IMR-90 (cell line): ENCODE measurements around the gene SLC6A9. TPM values are rescaled to one million over a fixed set of nuclear protein-coding genes. Genes with fewer than 3 reads are reported as not detected.

Source experiments
- ATAC-seq: fragments of 200-7000 bp; cut with Tn5 transposase; 2 replicates; pipeline ENCODE4 v1.9.1; 2020; ENCODE audit warnings: low read depth, mild to moderate bottlenecking, moderate library complexity
- BruUV-seq: library from RNA; stranded (reverse); fragments of 400-500 nt; replicated peaks from 2 replicates; lab custom pipeline; 2021; lab: Mats Ljungman, UMichigan
- CTCF ChIA-PET: fragments of 300-600 bp; formaldehyde crosslinking; extraction: SDS; loops from one replicate; lab custom pipeline; 2021; ENCODE audit warnings: antibody characterized with exemption; lab: Yijun Ruan, JAX
- POLR2A ChIA-PET: fragments of 300-600 bp; sonication (Branson Sonifier 250); formaldehyde crosslinking; loops from one replicate; lab custom pipeline; 2022; ENCODE audit warnings: antibody characterized with exemption; ENCODE audit not compliant: unreplicated experiment; lab: Charles Lee
- DNase-seq: peaks from one replicate; pipeline ENCODE4 v3.0.0; 2013
- H2AFZ ChIP-seq: replicated peaks from 2 replicates; pipeline ENCODE3; 2013; ENCODE audit warnings: low read length, mild to moderate bottlenecking; ENCODE audit not compliant: poor library complexity
- H2AK5ac ChIP-seq: 2 replicates; pipeline ENCODE4 v1.6.1; 2013; ENCODE audit warnings: low read depth, low read length, inconsistent platforms
- H2AK9ac ChIP-seq: replicated peaks from 2 replicates; pipeline ENCODE3; 2013; ENCODE audit warnings: mild to moderate bottlenecking, low read depth, low read length, moderate library complexity; ENCODE audit not compliant: poor library complexity
- H2BK120ac ChIP-seq: 2 replicates; pipeline ENCODE4 v1.6.1; 2013; ENCODE audit warnings: low read depth, low read length, inconsistent platforms
- H2BK15ac ChIP-seq: 3 replicates; pipeline ENCODE4 v1.6.1; 2013; ENCODE audit warnings: low read depth, low read length, inconsistent platforms
- H2BK20ac ChIP-seq: 2 replicates; pipeline ENCODE4 v1.6.1; 2013; ENCODE audit warnings: low read depth, mild to moderate bottlenecking, inconsistent platforms, low read length, moderate library complexity
- H2BK5ac ChIP-seq: 2 replicates; pipeline ENCODE4 v1.6.1; 2013; ENCODE audit warnings: mild to moderate bottlenecking, low read depth, low read length, inconsistent platforms; ENCODE audit not compliant: poor library complexity, severe bottlenecking
- H3K14ac ChIP-seq: replicated peaks from 2 replicates; pipeline ENCODE4 v1.6.1; 2013; ENCODE audit warnings: low read depth, low read length, inconsistent platforms
- H3K18ac ChIP-seq: 2 replicates; pipeline ENCODE4 v1.6.1; 2013; ENCODE audit warnings: low read depth, low read length, control low read depth
- H3K23ac ChIP-seq: 2 replicates; pipeline ENCODE4 v1.6.1; 2013; ENCODE audit warnings: low read depth, low read length, inconsistent platforms
- H3K27ac ChIP-seq: 2 replicates; pipeline ENCODE4 v1.5.1; 2013; ENCODE audit warnings: mild to moderate bottlenecking, control low read depth, low read length; ENCODE audit not compliant: insufficient read depth
- H3K27me3 ChIP-seq: 2 replicates; pipeline ENCODE4 v1.6.1; 2013; ENCODE audit warnings: low read length; ENCODE audit not compliant: control insufficient read depth, insufficient read depth
- H3K36me3 ChIP-seq: 2 replicates; pipeline ENCODE4 v1.6.1; 2013; ENCODE audit warnings: low read length, mixed read lengths; ENCODE audit not compliant: control insufficient read depth, insufficient read depth
- H3K4ac ChIP-seq: 2 replicates; pipeline ENCODE4 v1.6.1; 2013; ENCODE audit warnings: low read depth, low read length, inconsistent platforms
- H3K4me1 ChIP-seq: 2 replicates; pipeline ENCODE4 v1.6.1; 2013; ENCODE audit warnings: low read length, mixed read lengths; ENCODE audit not compliant: control insufficient read depth, insufficient read depth
- H3K4me2 ChIP-seq: 2 replicates; pipeline ENCODE4 v1.6.1; 2013; ENCODE audit warnings: low read depth, mild to moderate bottlenecking, control low read depth, low read length, moderate library complexity
- H3K4me3 ChIP-seq: 2 replicates; pipeline ENCODE4 v1.5.1; 2013; ENCODE audit warnings: low read depth, mild to moderate bottlenecking, control low read depth, low read length, moderate library complexity; ENCODE audit not compliant: insufficient read depth
- H3K56ac ChIP-seq: 2 replicates; pipeline ENCODE4 v1.6.1; 2013; ENCODE audit warnings: low read length, inconsistent platforms; ENCODE audit not compliant: insufficient read depth; ENCODE audit errors: extremely low read depth
- H3K79me1 ChIP-seq, 2 experiments: 2 replicates each; pipeline ENCODE4 v1.6.1; 2013; ENCODE audit warnings: low read length in 2 of 2, inconsistent platforms in 1 of 2, low read depth in 1 of 2
- H3K9ac ChIP-seq: 2 replicates; pipeline ENCODE4 v1.6.1; 2013; ENCODE audit warnings: low read depth, low read length, control low read depth
- H3K9me1 ChIP-seq: 2 replicates; pipeline ENCODE4 v1.6.1; 2013; ENCODE audit warnings: low read length, inconsistent platforms; ENCODE audit not compliant: insufficient read depth
- H3K9me3 ChIP-seq: 2 replicates; pipeline ENCODE4 v1.6.1; 2013; ENCODE audit warnings: low read length; ENCODE audit not compliant: control insufficient read depth, insufficient read depth
- H4K20me1 ChIP-seq: 2 replicates; pipeline ENCODE4 v1.6.1; 2013; ENCODE audit warnings: low read length, inconsistent platforms; ENCODE audit not compliant: insufficient read depth
- H4K5ac ChIP-seq: 2 replicates; pipeline ENCODE4 v1.6.1; 2013; ENCODE audit warnings: mild to moderate bottlenecking, low read depth, low read length, control low read depth
- H4K8ac ChIP-seq, 2 experiments: 2 replicates each; pipeline ENCODE4 v1.6.1; 2013; ENCODE audit warnings: low read depth in 2 of 2, low read length in 2 of 2, control low read depth in 1 of 2, inconsistent platforms in 1 of 2
- H4K91ac ChIP-seq: 2 replicates; pipeline ENCODE4 v1.6.1; 2013; ENCODE audit warnings: low read depth, low read length, inconsistent platforms; ENCODE audit not compliant: insufficient read depth
- BHLHE40 ChIP-seq: fragments of 150-350 bp; IDR thresholded peaks from 2 replicates; pipeline ENCODE4 v1.6.1; 2016; ENCODE audit warnings: mild to moderate bottlenecking, low read depth, low read length
- CHD1 ChIP-seq: IDR thresholded peaks from 2 replicates; pipeline ENCODE4 v1.6.1; 2012; ENCODE audit warnings: low read depth, low read length, improper control_type of control experiment
- MAFK ChIP-seq: IDR thresholded peaks from 2 replicates; pipeline ENCODE4 v1.6.1; 2012; ENCODE audit warnings: low read depth, low read length, improper control_type of control experiment
- MAZ ChIP-seq: IDR thresholded peaks from 2 replicates; pipeline ENCODE4 v1.6.1; 2012; ENCODE audit warnings: low read depth, mild to moderate bottlenecking, low read length, improper control_type of control experiment, moderate library complexity, borderline replicate concordance
- MXI1 ChIP-seq: IDR thresholded peaks from 2 replicates; pipeline ENCODE4 v1.6.1; 2012; ENCODE audit warnings: low read depth, mild to moderate bottlenecking, low read length, moderate library complexity, borderline replicate concordance
- NFE2L2 ChIP-seq: fragments of 150-350 bp; IDR thresholded peaks from 2 replicates; pipeline ENCODE4 v1.6.1; 2016; ENCODE audit warnings: low read depth, mild to moderate bottlenecking, low read length
- POLR2A ChIP-seq: IDR thresholded peaks from 2 replicates; pipeline ENCODE4 v1.6.1; 2012; ENCODE audit warnings: mild to moderate bottlenecking, low read depth, low read length
- RAD21 ChIP-seq: IDR thresholded peaks from 2 replicates; pipeline ENCODE4 v1.6.1; 2012; ENCODE audit warnings: low read length, improper control_type of control experiment
- RCOR1 ChIP-seq: IDR thresholded peaks from 2 replicates; pipeline ENCODE4 v1.6.1; 2012; ENCODE audit warnings: mild to moderate bottlenecking, low read length, improper control_type of control experiment; ENCODE audit not compliant: insufficient replicate concordance
- RFX5 ChIP-seq: IDR thresholded peaks from 2 replicates; pipeline ENCODE4 v1.8.0; 2012; ENCODE audit warnings: low read depth, mild to moderate bottlenecking, low read length, moderate library complexity
- SMC3 ChIP-seq: fragments of 150-350 bp; IDR thresholded peaks from 2 replicates; pipeline ENCODE4 v1.6.1; 2016; ENCODE audit warnings: low read depth, mild to moderate bottlenecking, antibody characterized with exemption, low read length, moderate library complexity
- WGBS, 2 experiments: methylation state at CpG; one replicate each; pipeline versions ENCODE4 v1.1.5 to v1.1.7; 2013; ENCODE audit warnings: missing lambda C conversion rate in 2 of 2; ENCODE audit not compliant: insufficient read length in 1 of 2; ENCODE audit errors: extremely low coverage in 2 of 2; 5-methylcytosine and 5-hydroxymethylcytosine counted together
- dilution Hi-C: fragments of 300-500 bp; cut with HindIII; formaldehyde crosslinking; loops from one replicate; pipeline ENCODE4 v1.14.3; 2018; ENCODE audit warnings: low sequenced_read_pairs; ENCODE audit not compliant: unreplicated experiment
- in situ Hi-C: fragments of 300-500 bp; cut with MboI; formaldehyde crosslinking; loops from 3 replicates; pipeline ENCODE4 v1.14.3; 2019; ENCODE audit warnings: low sequenced_read_pairs, inconsistent platforms, mixed read lengths
- intact Hi-C: fragments of 100-400 bp; cut with micrococcal nuclease; formaldehyde crosslinking; loops from 2 replicates; pipeline ENCODE4 v1.10.0; 2022
- polyA plus RNA-seq, 3 experiments: library from polyadenylated mRNA; depleted of rRNA; stranded (reverse); fragments of >200 nt; gene quantifications; 2 replicates each; pipeline ENCODE4 v1.2.3, GENCODE V29; 2012; ENCODE audit warnings: low replicate concordance in 1 of 3
- total RNA-seq: library from RNA; depleted of rRNA; stranded (reverse); fragments of >200 nt; gene quantifications from 2 replicates; pipeline ENCODE4 v1.2.3, GENCODE V29; 2012
- TF ChIP-seq, protein P1 (sequence below): fragments of 150-350 bp; IDR thresholded peaks from 2 replicates; pipeline ENCODE4 v1.6.1; 2017; ENCODE audit warnings: mild to moderate bottlenecking, antibody characterized with exemption, low read length, low read depth
- TF ChIP-seq, protein P2 (sequence below): conservative IDR thresholded peaks from 2 replicates; pipeline ENCODE4 v1.5.1; 2012; ENCODE audit warnings: mild to moderate bottlenecking, low read depth, low read length, improper control_type of control experiment
- TF ChIP-seq, protein P3 (sequence below): fragments of 150-350 bp; IDR thresholded peaks from 2 replicates; pipeline ENCODE4 v1.6.1; 2016; ENCODE audit warnings: low read depth, mild to moderate bottlenecking, low read length, moderate library complexity, borderline replicate concordance

Gene SLC6A9
- total and polyA plus RNA-seq, 2 of the 4 experiments (the other 2 are of a cell fraction), result 2.0 to 6.6 TPM

DNA sequence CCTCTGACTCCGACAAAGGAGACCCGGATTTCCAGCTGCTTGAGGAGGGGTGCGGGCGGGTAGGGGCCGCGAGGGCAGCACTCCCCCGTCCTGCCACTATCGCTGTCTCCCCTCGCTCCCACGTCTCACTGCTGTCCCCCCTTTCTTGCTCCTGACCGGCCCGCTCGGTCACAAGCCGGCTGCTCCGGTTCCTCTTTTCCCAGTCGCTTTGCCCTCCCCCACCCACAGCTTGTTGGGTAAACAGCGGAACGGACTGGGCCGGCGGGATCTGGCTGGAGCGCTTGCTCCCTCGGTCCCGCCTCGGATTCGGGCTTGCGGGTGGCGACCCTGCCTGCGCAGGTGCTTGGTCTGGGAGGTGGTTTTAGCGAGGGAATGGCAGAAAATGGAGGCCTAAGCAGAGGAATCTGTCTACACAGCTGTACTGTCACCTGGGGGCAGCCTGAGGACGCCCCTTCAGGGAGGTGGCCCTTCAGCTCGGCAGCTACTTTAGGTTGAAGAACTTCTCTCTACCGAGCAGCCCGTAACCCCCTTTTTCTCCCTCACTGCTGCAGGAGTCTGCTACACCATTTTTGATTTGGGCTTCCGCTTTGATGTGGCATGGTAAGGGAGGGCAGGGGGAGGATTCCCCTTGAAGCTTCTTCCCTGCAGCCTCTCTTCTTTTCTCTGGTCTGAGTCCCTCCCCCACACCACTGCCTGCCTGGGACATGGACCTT is 55.9 kb downstream of the SLC6A9 start:
- Histone ChIP-seq H3K14ac (peak overlapping the region; percentile 58), H3K27me3 (no peaks in the 10 kb centered on the region), H4K91ac (peak overlapping the region; percentile 28; the same call in 1 of the 2 replicates), H2BK5ac (peak overlapping the region; percentile 66), H2AK9ac (peak overlapping the region; percentile 94), H4K5ac (no peak overlapping the region), H3K79me1 (peaks cover 41 to 61% of the 10 kb centered on the region in 2 experiments; a peak in 3 of 4 replicates), H4K20me1 (peaks cover 25% of the 10 kb centered on the region), H2BK120ac (no peak overlapping the region), H3K4ac (peak overlapping the region; percentile 26), H3K9me1 (peaks cover 35% of the 10 kb centered on the region), H2AK5ac (peak overlapping the region; percentile 76), H3K23ac (peak overlapping the region; percentile 86), H3K27ac (peak overlapping the region; percentile 73), H3K4me3 (peak overlapping the region; percentile 76), H3K4me2 (peak overlapping the region; percentile 65), H3K4me1 (peaks cover 18% of the 10 kb centered on the region), H3K56ac (peak overlapping the region; percentile 45; the same call in 1 of the 2 replicates), H3K18ac (no peak overlapping the region), H3K36me3 (peaks cover 25% of the 10 kb centered on the region), H2AFZ (peak overlapping the region; percentile 99), H3K9me3 (no peaks in the 10 kb centered on the region), H2BK20ac (no peak overlapping the region), H2BK15ac (no peak overlapping the region), H3K9ac (peak overlapping the region; percentile 71), H4K8ac (peak overlapping the region in 1 of 2 experiments; percentile 65; a peak in 1 of 4 replicates)
- BruUV-seq, result no TSS peak
- CTCF ChIA-PET, result no interaction called here
- dilution Hi-C loops, result no loop called here
- peak; percentile 7 for ATAC-seq
- in situ Hi-C loops, result no loop called here
- 0% methylated on average over 10 of the region's 34 CpGs; no CpG with 5 or more reads in 1 of the 2 experiments for WGBS, 2 experiments
- no peak for DNase-seq
- intact Hi-C loops, result no loop called here
- POLR2A ChIA-PET, result interaction anchor here (0.6 kb wide), 3 partner anchors 16 to 1158 kb away, joined by 3 to 9 read pairs (median 5); no protein-coding TSS in a partner anchor
- TF ChIP-seq MXI1 (no peak), BHLHE40 (no peak), POLR2A (no peak), MAFK (no peak), RFX5 (no peak), CHD1 (no peak), SMC3 (no peak), RAD21 (no peak), NFE2L2 (no peak), MAZ (no peak), RCOR1 (no peak)
- TF ChIP-seq, protein P1, sequence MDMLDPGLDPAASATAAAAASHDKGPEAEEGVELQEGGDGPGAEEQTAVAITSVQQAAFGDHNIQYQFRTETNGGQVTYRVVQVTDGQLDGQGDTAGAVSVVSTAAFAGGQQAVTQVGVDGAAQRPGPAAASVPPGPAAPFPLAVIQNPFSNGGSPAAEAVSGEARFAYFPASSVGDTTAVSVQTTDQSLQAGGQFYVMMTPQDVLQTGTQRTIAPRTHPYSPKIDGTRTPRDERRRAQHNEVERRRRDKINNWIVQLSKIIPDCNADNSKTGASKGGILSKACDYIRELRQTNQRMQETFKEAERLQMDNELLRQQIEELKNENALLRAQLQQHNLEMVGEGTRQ, result no peak
- TF ChIP-seq, protein P2, sequence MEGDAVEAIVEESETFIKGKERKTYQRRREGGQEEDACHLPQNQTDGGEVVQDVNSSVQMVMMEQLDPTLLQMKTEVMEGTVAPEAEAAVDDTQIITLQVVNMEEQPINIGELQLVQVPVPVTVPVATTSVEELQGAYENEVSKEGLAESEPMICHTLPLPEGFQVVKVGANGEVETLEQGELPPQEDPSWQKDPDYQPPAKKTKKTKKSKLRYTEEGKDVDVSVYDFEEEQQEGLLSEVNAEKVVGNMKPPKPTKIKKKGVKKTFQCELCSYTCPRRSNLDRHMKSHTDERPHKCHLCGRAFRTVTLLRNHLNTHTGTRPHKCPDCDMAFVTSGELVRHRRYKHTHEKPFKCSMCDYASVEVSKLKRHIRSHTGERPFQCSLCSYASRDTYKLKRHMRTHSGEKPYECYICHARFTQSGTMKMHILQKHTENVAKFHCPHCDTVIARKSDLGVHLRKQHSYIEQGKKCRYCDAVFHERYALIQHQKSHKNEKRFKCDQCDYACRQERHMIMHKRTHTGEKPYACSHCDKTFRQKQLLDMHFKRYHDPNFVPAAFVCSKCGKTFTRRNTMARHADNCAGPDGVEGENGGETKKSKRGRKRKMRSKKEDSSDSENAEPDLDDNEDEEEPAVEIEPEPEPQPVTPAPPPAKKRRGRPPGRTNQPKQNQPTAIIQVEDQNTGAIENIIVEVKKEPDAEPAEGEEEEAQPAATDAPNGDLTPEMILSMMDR, result no peak
- TF ChIP-seq, protein P3, sequence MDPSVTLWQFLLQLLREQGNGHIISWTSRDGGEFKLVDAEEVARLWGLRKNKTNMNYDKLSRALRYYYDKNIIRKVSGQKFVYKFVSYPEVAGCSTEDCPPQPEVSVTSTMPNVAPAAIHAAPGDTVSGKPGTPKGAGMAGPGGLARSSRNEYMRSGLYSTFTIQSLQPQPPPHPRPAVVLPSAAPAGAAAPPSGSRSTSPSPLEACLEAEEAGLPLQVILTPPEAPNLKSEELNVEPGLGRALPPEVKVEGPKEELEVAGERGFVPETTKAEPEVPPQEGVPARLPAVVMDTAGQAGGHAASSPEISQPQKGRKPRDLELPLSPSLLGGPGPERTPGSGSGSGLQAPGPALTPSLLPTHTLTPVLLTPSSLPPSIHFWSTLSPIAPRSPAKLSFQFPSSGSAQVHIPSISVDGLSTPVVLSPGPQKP, result no peak
